Heart left ventricle (tissue), 16 donors: Measurements from ENCODE around the gene BLM. TPM values are rescaled to one million over a fixed set of nuclear protein-coding genes. Genes with fewer than 3 reads are reported as not detected.

Experiments used
- ATAC-seq, 4 donors: fragments of 200-7000 bp; cut with Tn5 transposase; one replicate each; pipeline ENCODE4 v1.9.1; 2020 to 2022; ENCODE audit warnings: moderate library complexity in 4 of 4, mild to moderate bottlenecking in 3 of 4, moderate number of reproducible peaks in 1 of 4
- DNase-seq, 5 donors: peaks; one replicate each; pipeline ENCODE4 v3.0.0-alpha.2; 2020
- H3K27ac ChIP-seq, 12 donors: fragments of 200-600 bp; sonication (generic) in 4 of 12; one replicate each; pipeline versions ENCODE4 v1.5.0 to v1.8.0; 2016 to 2022; ENCODE audit warnings: mild to moderate bottlenecking in 2 of 12
- H3K27me3 ChIP-seq, 9 donors: fragments of 200-600 bp; sonication (generic) in 2 of 9; one replicate each; pipeline versions ENCODE4 v1.5.1 to v1.8.0; 2016 to 2022; ENCODE audit warnings: mild to moderate bottlenecking in 3 of 9
- H3K36me3 ChIP-seq, 9 donors: fragments of 200-600 bp; sonication (generic) in 2 of 9; one replicate each; pipeline versions ENCODE4 v1.5.0 to v1.8.0; 2018 to 2022; ENCODE audit warnings: mild to moderate bottlenecking in 2 of 9
- H3K4me1 ChIP-seq, 12 donors: fragments of 200-600 bp; sonication (generic) in 4 of 12; one replicate each; pipeline versions ENCODE4 v1.5.0 to v1.8.0; 2016 to 2022; ENCODE audit warnings: mild to moderate bottlenecking in 3 of 12
- H3K4me3 ChIP-seq, 12 donors: fragments of 200-600 bp; sonication (generic) in 4 of 12; one replicate each; pipeline versions ENCODE4 v1.5.0 to v1.8.0; 2017 to 2022; ENCODE audit warnings: mild to moderate bottlenecking in 9 of 12, moderate library complexity in 4 of 12
- H3K9me3 ChIP-seq, 12 donors: fragments of 200-600 bp; sonication (generic) in 4 of 12; one replicate each; pipeline versions ENCODE4 v1.5.0 to v1.8.0; 2016 to 2022; ENCODE audit warnings: mild to moderate bottlenecking in 1 of 12
- POLR2A ChIP-seq, 2 donors: fragments of 450-650 bp; IDR thresholded peaks; one replicate each; pipeline ENCODE4 v1.6.1; 2017; ENCODE audit warnings: antibody characterized with exemption in 2 of 2, mild to moderate bottlenecking in 2 of 2, moderate library complexity in 2 of 2
- WGBS, 4 donors: extraction: QIAGEN DNeasy Blood & Tissue Kit in 2 of 4; methylation state at CpG; one replicate each; pipeline versions ENCODE4 v1.1.5 to v1.1.7; 2013 to 2018; 5-methylcytosine and 5-hydroxymethylcytosine counted together
- intact Hi-C, 10 donors: fragments of 100-400 bp; cut with DNase I; formaldehyde crosslinking; loops; one replicate each; pipeline versions ENCODE4 v1.11.1 to v1.14.2; 2022
- polyA plus RNA-seq, 2 donors: library from polyadenylated mRNA; stranded (reverse); fragments of 200-250 nt; gene quantifications; one replicate each; pipeline ENCODE4 v1.2.3, GENCODE V29; 2013
- total RNA-seq, 9 donors: library from RNA; depleted of rRNA in 2 of 9; stranded (reverse); fragments of >200 nt in 2 of 9; fragmentation: NEBNext Ultra II Directional in 3 of 9; extraction: Animal tissue kit (Norgen Biotek cat#: 25700) in 3 of 9; gene quantifications; one replicate each; pipeline versions ENCODE4 v1.1.0 to v1.2.4, GENCODE V29; 2016 to 2023
- TF ChIP-seq, protein P1 (sequence below), 12 donors: fragments of 200-600 bp; sonication (generic) in 4 of 12; IDR thresholded peaks; one replicate each; pipeline versions ENCODE4 v1.5.0 to v1.8.0; 2018 to 2022; ENCODE audit warnings: antibody characterized with exemption in 12 of 12, mild to moderate bottlenecking in 5 of 12
- donor health status: ischemic (EF 13 %, LVEDD 7.1; RV severe dilation, severe dysfunction).
- donor health status: healthy with polysubstance abuse.
- donor health status: DM: no; HTN: yes; CAD: no.
- donor health status: DM: no; HTN: no; CAD: no.
- donor health status: ischemic (EF 25% LVEDD 6.9; RV normal size, moderate dysfunction).
- donor health status: ischemic (EF 25% LVEDD 5.7; RV mildly dilated, moderate dysfunction).
- donor health status: healthy.
- donor health status: DM: yes; HTN: yes; CAD: no.
- donor health status: ischemic (EF 35%, LVEDD 5.7; RV mildly dilated, moderate dysfunction).
- donor health status: nonischemic (EF 11% LVEDD 7.7; RV severe dilation, severe dysfunction).
- donor health status: DM: yes; HTN: yes; CAD: no.
- donor health status: PGD.
- donor health status: ischemic (EF 29% LVEDD 5.4; RV normal size, mild dysfunction).
- donor health status: nonischemic (EF 23%, LVEDD 6.1; RV moderate dilation, normal function).

BLM gene
- total and polyA plus RNA-seq, 11 donors = 4.3 to 39.6 (median 12.2) TPM

DNA sequence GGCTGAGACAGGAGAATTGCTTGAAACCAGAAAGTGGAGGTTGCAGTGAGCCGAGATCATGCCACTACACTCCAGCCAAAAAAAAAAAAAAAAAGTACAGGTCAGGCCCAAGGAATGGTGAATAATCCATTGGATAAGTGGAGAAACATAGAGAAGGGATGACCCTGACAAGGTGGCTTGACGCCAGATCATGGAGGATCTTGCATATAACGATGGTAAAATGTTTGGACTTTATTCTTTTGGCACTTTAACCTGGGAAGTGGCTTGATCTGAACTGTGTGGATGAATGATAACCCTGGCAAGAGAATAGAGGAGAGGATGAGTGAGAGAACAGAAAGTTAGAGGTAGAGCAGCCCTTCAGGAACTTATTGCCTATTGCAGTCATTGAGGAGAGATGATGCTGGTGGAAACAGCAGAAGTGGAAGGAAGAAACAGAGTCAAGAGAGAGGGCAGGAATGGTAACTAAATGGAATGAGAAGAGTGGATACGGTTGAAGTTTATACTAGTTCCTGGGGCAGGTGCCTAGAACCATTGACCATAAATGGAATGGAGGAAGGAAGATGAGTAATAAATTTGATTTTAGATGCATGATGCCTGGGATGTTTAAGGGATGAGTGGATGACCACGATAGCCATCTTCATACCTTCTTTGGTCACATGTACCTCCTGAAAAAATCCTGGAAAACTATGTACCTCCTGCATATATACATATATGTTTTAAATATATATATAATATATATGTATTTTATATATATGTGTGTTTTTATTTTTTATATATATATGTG is 57.8 kb downstream of the BLM start:
- Histone ChIP-seq H3K27ac (no peak overlapping the region), H3K9me3 (no peaks in the 10 kb centered on the region), H3K4me3 (no peak overlapping the region), H3K27me3 (no peaks in the 10 kb centered on the region), H3K4me1 (peaks cover 0 to 8% (median 0%) of the 10 kb centered on the region in 12 donors), H3K36me3 (peaks cover 0 to 3% (median 0%) of the 10 kb centered on the region in 9 donors)
- intact Hi-C loops = loop anchor here in 1 of 10 donors (10.0 kb wide), 1 partner anchor 60 kb away; no protein-coding TSS in a partner anchor
- DNase-seq = no peak
- ATAC-seq = no peak
- WGBS, 4 donors = 89 to 93% (median 93%) methylated on average over 5 of the region's 5 CpGs
- TF ChIP-seq, protein P1, sequence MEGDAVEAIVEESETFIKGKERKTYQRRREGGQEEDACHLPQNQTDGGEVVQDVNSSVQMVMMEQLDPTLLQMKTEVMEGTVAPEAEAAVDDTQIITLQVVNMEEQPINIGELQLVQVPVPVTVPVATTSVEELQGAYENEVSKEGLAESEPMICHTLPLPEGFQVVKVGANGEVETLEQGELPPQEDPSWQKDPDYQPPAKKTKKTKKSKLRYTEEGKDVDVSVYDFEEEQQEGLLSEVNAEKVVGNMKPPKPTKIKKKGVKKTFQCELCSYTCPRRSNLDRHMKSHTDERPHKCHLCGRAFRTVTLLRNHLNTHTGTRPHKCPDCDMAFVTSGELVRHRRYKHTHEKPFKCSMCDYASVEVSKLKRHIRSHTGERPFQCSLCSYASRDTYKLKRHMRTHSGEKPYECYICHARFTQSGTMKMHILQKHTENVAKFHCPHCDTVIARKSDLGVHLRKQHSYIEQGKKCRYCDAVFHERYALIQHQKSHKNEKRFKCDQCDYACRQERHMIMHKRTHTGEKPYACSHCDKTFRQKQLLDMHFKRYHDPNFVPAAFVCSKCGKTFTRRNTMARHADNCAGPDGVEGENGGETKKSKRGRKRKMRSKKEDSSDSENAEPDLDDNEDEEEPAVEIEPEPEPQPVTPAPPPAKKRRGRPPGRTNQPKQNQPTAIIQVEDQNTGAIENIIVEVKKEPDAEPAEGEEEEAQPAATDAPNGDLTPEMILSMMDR (IDR thresholded peaks at IDR 0.05) = no peak
- no peak for TF ChIP-seq POLR2A (IDR thresholded peaks at IDR 0.05)

DNA sequence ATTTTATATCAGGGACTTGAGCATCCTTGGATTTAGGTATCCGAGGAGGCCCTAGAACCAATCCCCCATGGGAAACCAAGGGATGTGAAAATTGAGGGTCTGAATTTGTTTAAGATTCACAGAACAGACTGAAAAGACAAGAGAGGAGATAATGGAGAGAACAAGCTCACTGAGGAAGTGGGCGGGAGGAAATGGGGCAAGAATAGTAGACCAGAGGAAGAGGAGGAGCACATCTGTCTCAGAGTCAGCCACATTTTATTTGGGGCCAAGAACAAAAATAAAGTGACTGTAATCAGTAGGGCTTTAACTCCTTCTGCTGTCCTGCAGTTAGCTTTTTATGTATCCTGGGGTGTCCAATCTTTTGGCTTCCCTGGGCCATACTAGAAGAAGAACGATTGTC is 63.8 kb downstream of the BLM start:
- intact Hi-C loops = no loop called here
- Histone ChIP-seq H3K36me3 (peaks cover 0 to 3% (median 0%) of the 10 kb centered on the region in 9 donors), H3K27ac (peak overlapping the region in 1 of 12 donors; percentile 51), H3K9me3 (no peaks in the 10 kb centered on the region), H3K27me3 (no peaks in the 10 kb centered on the region), H3K4me3 (no peak overlapping the region), H3K4me1 (peaks cover 0 to 20% (median 0%) of the 10 kb centered on the region in 12 donors)
- TF ChIP-seq, protein P1 (IDR thresholded peaks at IDR 0.05) = no peak
- TF ChIP-seq POLR2A (IDR thresholded peaks at IDR 0.05) = no peak
- DNase-seq = no peak
- 83 to 92% (median 84%) methylated on average over 3 of the region's 3 CpGs for WGBS, 4 donors
- peak in 1 of 4 donors; percentile 51 for ATAC-seq

DNA sequence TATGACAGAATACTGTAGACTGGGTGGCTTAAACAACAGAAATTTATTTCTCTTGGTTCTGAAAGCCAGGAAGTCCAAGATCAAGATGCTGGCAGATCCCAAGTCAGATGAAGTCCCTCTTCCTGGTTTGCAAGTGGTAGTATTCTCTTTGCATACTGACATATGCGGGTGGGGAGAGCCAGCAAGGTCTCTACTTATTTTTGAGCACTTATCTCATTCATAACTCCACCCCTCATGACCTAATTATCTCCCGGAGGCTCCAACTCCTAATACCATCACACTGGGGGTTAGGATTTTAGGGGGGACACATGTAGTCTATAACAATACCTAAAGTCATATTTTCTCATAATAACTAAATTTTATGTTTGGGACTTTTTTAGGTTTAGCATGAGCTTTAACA is 65.3 kb downstream of the BLM start:
- peaks cover 0 to 20% (median 0%) of the 10 kb centered on the region in 12 donors for H3K4me1 ChIP-seq
- ATAC-seq (peak in 3 of 4 donors; percentile 38 to 84 (median 61)), DNase-seq (no peak)
- H3K27ac ChIP-seq = peak overlapping the region in 1 of 12 donors; percentile 41
- intact Hi-C loops = no loop called here
- TF ChIP-seq, protein P1 (IDR thresholded peaks at IDR 0.05) = no peak
- no peak for TF ChIP-seq POLR2A (IDR thresholded peaks at IDR 0.05)
- no peaks in the 10 kb centered on the region for H3K9me3 ChIP-seq
- no peaks in the 10 kb centered on the region for H3K27me3 ChIP-seq
- WGBS, 4 donors = 14 to 28% (median 21%) methylated on average over 2 of the region's 2 CpGs
- no peak overlapping the region for H3K4me3 ChIP-seq
- H3K36me3 ChIP-seq = no peaks in the 10 kb centered on the region

DNA sequence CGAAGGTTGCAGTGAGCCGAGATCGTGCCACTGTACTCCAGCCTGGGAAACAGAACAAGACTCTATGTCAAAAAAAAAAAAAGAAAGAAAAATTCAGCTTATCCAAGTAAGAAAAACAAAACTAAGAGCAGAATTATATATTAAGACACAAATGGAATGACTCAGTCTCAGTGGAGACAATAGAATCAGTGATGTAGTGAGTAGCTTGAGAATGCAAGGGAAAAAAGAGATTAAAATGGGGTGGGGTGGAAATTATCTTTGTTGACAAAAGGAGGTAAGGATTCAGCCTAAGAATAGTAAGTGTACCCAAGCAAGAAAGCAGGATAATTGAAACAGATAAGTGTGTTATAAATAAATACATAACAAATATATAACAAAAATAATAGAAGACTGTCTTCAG is 70.7 kb downstream of the BLM start:
- WGBS, 4 donors = 88 to 92% (median 91%) methylated on average over 3 of the region's 3 CpGs
- Histone ChIP-seq H3K27ac (no peak overlapping the region), H3K36me3 (peaks cover 0 to 13% (median 0%) of the 10 kb centered on the region in 9 donors), H3K4me3 (no peak overlapping the region), H3K4me1 (peaks cover 0 to under 1% (median 0%) of the 10 kb centered on the region in 12 donors), H3K9me3 (no peaks in the 10 kb centered on the region), H3K27me3 (no peaks in the 10 kb centered on the region)
- no peak for TF ChIP-seq POLR2A (IDR thresholded peaks at IDR 0.05)
- TF ChIP-seq, protein P1 (IDR thresholded peaks at IDR 0.05) = no peak
- ATAC-seq (no peak), DNase-seq (no peak)
- intact Hi-C loops = no loop called here
